ENCODE measurements around the gene ITLN2. TPM values are rescaled to one million over a fixed set of nuclear protein-coding genes. Genes with fewer than 3 reads are reported as not detected.
A peak's percentile ranks its signal among the peaks of the same experiment; 100 is the strongest.
"Not testable (repeated sequence)": the region's sequence is repeated elsewhere in the genome, so short reads cannot be mapped to it uniquely, and the experiment has no call there.

The ITLN2 gene
- total RNA-seq, result not detected

- Mint-ChIP-seq H3K27me3 (no peaks in the 10 kb centered on the region), H3K4me1 (peaks cover 8% of the 10 kb centered on the region), H3K4me3 (no peak within 1 kb of the TSS), H3K36me3 (no peaks in the 10 kb centered on the region), H3K27ac (peak within 1 kb of the TSS; percentile 27), H3K9me3 (no peaks in the 10 kb centered on the region)
- DNase-seq, result peak; percentile 57
Observed at GRCh38 chr1:160954158-160955104, at the start of gene ITLN2. ITLN2 (minus strand) TSS chr1:160954809; CDS start chr1:160954741, 68 bp downstream.

DNA sequence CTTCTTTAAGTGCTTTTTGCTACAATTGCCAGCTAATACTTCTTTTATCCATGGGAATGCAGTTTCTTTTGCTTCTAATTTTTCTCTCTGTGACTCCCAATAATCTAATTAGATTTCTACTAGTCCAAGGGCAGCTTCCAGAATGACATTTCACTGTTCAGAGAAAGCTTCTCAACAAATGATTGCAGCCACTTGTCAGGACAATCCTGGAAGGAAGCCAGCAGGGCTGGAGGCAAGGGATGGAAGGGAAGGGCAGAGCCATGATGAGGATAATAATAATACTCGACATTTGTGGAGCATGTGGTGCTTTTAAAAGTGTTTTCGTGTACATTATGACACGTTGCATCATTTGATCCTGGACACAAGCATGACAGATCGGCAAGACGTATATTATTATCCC is 46.9 kb upstream of the ITLN2 start:
- H3K4me1 Mint-ChIP-seq, result peaks cover 2% of the 10 kb centered on the region
- H3K4me3 Mint-ChIP-seq, result no peak overlapping the region
- H3K27ac Mint-ChIP-seq, result no peak overlapping the region
- no peak for DNase-seq
- no peaks in the 10 kb centered on the region for H3K36me3 Mint-ChIP-seq
- no peaks in the 10 kb centered on the region for H3K9me3 Mint-ChIP-seq
- no peaks in the 10 kb centered on the region for H3K27me3 Mint-ChIP-seq

DNA sequence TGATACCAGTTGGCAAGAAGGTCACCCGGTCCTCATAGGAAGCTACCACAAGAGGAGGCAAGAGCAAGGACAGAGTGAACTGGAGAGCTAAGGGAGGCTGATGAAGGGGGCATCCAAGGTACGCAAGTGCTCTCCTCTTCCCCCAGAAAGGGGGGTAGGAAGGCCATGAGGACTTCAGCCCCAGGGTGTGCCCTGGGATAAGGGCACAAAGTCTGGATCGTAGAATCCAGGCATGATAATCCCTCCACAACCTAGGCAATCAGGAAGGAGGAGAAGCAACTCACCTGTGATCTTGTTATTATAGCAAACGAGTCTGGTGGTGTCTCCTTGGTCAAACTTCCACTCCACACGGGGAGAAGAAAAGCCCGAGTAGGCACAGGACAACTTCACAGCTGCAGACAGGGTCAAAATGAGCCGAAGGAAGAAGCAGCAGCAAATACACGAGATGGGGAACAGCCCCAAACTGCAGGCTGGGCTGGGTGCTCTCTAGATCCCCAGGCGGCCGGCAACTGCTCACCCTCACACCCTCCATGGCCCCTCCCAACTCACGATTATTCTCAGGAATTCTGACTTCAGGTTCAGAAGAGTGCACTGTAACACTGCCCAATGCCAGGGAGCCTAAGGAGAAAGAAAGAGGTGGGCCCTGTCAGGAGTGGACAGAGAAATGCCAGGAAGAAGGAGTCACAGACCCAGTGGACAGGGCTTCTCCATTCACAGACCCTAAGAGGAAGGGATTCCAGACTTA is 46.3 kb upstream of the ITLN2 start:
- Mint-ChIP-seq H3K9me3 (no peaks in the 10 kb centered on the region), H3K4me3 (no peak overlapping the region), H3K4me1 (peaks cover 6% of the 10 kb centered on the region), H3K36me3 (no peaks in the 10 kb centered on the region), H3K27ac (no peak overlapping the region), H3K27me3 (no peaks in the 10 kb centered on the region)
- no peak for DNase-seq

GRCh38 chr1:160999376-160999775 is 44.8 kb upstream of the ITLN2 start:
- no peak overlapping the region for H3K4me3 Mint-ChIP-seq
- H3K4me1 Mint-ChIP-seq, result peaks cover 16% of the 10 kb centered on the region
- no peaks in the 10 kb centered on the region for H3K27me3 Mint-ChIP-seq
- H3K36me3 Mint-ChIP-seq, result no peaks in the 10 kb centered on the region
- H3K27ac Mint-ChIP-seq, result no peak overlapping the region
- no peak for DNase-seq
- H3K9me3 Mint-ChIP-seq, result no peaks in the 10 kb centered on the region

DNA sequence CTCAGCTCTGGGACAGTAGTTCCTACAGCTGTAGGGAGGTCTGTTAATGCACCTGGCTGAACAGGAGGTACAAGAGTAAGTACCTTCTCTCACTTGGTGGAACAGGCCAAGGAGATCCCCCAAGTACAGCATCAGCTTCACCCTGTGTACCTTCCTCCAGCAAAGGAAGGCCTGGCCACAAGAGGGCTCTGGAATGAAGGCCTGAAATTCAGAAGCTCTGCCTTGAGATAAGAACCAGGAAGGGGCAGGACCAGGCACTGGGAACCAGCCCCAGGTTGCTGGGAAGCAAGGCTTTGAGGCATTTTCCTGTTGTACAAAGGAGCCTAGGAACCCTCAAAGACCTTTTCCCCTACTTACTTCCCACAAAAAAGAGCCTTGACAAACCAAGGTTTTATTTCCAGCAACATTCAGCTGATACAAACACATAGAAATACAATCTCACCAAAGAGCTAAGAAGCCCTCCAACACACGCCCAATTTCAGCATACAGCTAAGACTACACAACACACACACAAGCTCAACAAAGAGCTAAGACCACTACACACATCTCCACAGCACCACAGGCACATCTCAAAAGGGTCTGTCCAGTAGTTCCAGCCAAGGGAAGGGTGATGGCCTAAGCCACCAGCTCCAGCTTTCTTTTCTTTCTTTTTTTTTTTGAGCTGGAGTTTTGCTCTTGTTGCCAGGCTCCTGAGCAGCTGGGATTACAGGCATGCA is 42.9 kb upstream of the ITLN2 start:
- Mint-ChIP-seq H3K36me3 (no peaks in the 10 kb centered on the region), H3K4me1 (peaks cover 21% of the 10 kb centered on the region), H3K27me3 (no peaks in the 10 kb centered on the region), H3K9me3 (no peaks in the 10 kb centered on the region), H3K4me3 (no peak overlapping the region), H3K27ac (no peak overlapping the region)
- DNase-seq, result peak; percentile 37

DNA sequence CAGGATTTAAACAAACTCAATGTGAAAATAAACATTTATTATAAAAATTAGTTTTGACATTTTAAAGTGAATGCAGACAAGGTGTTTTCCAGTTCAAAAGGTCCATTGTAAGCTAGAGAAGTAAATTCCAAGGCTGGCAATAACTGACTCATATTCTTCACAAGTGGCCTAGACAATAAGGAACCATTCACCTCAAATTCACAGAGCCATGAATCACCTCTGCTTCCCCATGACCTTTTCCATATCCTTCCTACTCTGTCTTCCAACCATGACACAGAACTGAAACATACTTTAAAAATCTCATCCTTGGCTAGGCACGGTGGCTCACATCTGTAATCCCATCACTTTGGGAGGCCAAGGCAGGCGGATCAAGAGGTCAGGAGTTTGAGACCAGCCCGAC is 41.6 kb upstream of the ITLN2 start:
- Mint-ChIP-seq H3K36me3 (no peaks in the 10 kb centered on the region), H3K27me3 (no peaks in the 10 kb centered on the region), H3K27ac (no peak overlapping the region), H3K4me1 (peaks cover 21% of the 10 kb centered on the region), H3K9me3 (no peaks in the 10 kb centered on the region), H3K4me3 (no peak overlapping the region)
- DNase-seq, result no peak

DNA sequence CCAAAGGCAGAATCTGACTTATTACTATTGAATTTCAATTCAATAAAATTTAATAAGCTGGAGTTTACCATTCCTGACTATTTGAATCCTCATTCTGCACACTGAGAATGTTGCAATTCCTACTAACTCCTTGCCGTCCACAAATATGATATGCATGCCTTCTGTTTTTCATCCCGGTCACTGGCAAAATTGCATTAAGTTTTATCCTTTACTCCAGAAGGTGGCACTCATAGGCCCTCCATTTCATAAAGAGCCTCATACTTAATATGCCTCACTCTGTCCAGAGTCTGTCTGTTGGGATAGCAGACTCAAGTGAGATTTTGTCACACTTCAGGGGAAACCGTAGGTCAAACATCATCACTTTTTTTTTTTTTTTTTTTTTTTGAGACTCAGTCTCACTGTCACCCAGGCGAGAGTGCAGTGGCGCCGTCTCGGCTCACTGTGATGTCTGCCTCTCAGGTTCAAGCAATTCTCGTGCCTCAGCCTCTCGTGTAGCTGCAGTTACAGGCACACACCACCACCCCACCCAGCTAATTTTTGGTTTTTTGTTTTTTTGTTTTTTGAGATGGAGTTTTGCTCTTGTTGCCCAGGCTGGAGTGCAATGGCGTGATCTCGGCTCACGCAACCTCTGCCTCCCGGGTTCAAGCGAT is 39.1 kb upstream of the ITLN2 start:
- Mint-ChIP-seq H3K27me3 (no peaks in the 10 kb centered on the region), H3K27ac (no peak overlapping the region), H3K4me1 (peaks cover 29% of the 10 kb centered on the region), H3K36me3 (no peaks in the 10 kb centered on the region), H3K9me3 (no peaks in the 10 kb centered on the region), H3K4me3 (no peak overlapping the region)
- no peak for DNase-seq

DNA sequence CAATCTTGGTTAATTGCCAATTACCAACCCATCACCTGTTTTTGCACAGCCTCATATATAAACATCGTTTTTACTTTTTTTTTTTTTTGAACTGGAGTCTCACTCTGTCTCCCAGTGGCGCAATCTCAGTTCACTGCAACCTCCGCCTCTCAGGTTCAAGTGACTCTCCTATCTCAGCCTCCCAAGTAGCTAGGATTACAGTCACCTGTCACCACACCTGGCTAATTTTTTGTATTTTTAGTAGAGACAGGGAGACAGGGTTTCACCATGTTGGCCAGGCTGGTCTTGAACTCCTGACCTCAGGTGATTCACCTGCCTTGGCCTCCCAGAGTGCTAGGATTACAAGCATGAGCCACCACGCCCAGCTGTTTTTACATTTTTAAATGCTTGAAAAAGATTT is 37.4 kb upstream of the ITLN2 start:
- not testable (repeated sequence) for H3K4me3 Mint-ChIP-seq, H3K36me3 Mint-ChIP-seq, H3K27me3 Mint-ChIP-seq, H3K9me3 Mint-ChIP-seq, H3K27ac Mint-ChIP-seq, DNase-seq
- H3K4me1 Mint-ChIP-seq, result peaks cover 26% of the 10 kb centered on the region

DNA sequence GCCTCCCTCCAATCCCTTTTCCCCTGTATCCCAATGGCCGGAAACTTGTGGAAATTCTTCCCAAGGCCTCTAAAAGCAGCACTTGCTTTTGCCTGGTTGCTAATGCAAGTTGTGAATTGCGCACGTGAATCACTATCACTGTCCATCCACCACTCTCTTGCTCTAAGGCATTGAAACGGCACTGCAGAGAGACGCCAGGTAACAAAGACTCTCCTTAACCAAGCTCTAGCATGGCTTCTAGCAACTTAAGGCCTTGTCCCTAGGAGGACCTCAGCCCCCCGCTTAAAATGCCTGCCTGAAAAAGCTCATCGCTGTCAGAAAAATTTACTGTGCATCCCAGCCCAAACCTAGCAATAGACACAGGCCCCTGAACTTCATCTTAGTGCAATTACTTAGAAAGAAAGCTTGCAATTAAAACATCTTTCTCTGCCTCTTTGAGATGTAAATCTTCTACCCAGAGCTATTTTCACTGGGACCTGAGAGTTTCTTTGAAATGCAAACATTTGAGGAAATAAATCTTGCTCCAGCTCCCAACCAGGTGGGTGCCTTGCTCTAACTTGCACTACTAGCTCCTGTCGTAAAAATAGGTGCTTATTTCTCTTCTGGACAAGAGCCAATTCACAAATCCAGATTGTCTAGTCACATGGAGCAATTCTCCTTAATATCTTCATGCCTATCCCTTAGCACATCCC is 32.9 kb upstream of the ITLN2 start:
- Mint-ChIP-seq H3K36me3 (no peaks in the 10 kb centered on the region), H3K4me1 (peaks cover 8% of the 10 kb centered on the region), H3K4me3 (no peak overlapping the region)

GRCh38 chr1:160985723-160986122 is 31.1 kb upstream of the ITLN2 start:
- DNase-seq, result no peak
- no peaks in the 10 kb centered on the region for H3K9me3 Mint-ChIP-seq
- H3K27ac Mint-ChIP-seq, result no peak overlapping the region
- peaks cover 30% of the 10 kb centered on the region for H3K27me3 Mint-ChIP-seq
- H3K4me1 Mint-ChIP-seq, result peaks cover 17% of the 10 kb centered on the region
- H3K4me3 Mint-ChIP-seq, result no peak overlapping the region
- no peaks in the 10 kb centered on the region for H3K36me3 Mint-ChIP-seq

More for the DNA sequence above, 32.9 kb upstream of the ITLN2 start:
- Mint-ChIP-seq H3K27me3 (peaks cover 12% of the 10 kb centered on the region), H3K9me3 (no peaks in the 10 kb centered on the region), H3K27ac (no peak overlapping the region)
- no peak for DNase-seq

- Mint-ChIP-seq H3K27me3 (peaks cover 41% of the 10 kb centered on the region), H3K27ac (no peak overlapping the region), H3K4me1 (peaks cover 10% of the 10 kb centered on the region), H3K36me3 (no peaks in the 10 kb centered on the region), H3K4me3 (peak overlapping the region; percentile 72), H3K9me3 (no peaks in the 10 kb centered on the region)
- DNase-seq, result peak; percentile 18
Observed at GRCh38 chr1:160981584-160982411, 27.2 kb upstream of the ITLN2 start.

- Mint-ChIP-seq H3K4me1 (peaks cover 10% of the 10 kb centered on the region), H3K36me3 (no peaks in the 10 kb centered on the region), H3K4me3 (no peak overlapping the region), H3K9me3 (no peaks in the 10 kb centered on the region), H3K27ac (no peak overlapping the region), H3K27me3 (peaks cover 46% of the 10 kb centered on the region)
- no peak for DNase-seq
Observed at GRCh38 chr1:160979286-160979685, 24.7 kb upstream of the ITLN2 start.

- Mint-ChIP-seq H3K9me3 (no peaks in the 10 kb centered on the region), H3K27ac (no peak overlapping the region), H3K36me3 (no peaks in the 10 kb centered on the region), H3K27me3 (peaks cover 46% of the 10 kb centered on the region), H3K4me1 (peaks cover 10% of the 10 kb centered on the region), H3K4me3 (no peak overlapping the region)
- no peak for DNase-seq
Observed at GRCh38 chr1:160978510-160978927, 23.9 kb upstream of the ITLN2 start.

All from activated naive CD8-positive, alpha-beta T cell treated with anti-CD3 and anti-CD28 coated beads for 36 hours (primary cell).